NOMO-1 treated with dmso at 0.1 percent for 144 hours (cell line): ENCODE measurements around the gene BOD1.
A peak's percentile ranks its signal among the peaks of the same experiment; 100 is the strongest.

Experiments used
- DNase-seq: peaks from one replicate; lab custom pipeline; 2025; ENCODE audit not compliant: unreplicated experiment; lab: John Stamatoyannopoulos, UW

Gene BOD1

DNA sequence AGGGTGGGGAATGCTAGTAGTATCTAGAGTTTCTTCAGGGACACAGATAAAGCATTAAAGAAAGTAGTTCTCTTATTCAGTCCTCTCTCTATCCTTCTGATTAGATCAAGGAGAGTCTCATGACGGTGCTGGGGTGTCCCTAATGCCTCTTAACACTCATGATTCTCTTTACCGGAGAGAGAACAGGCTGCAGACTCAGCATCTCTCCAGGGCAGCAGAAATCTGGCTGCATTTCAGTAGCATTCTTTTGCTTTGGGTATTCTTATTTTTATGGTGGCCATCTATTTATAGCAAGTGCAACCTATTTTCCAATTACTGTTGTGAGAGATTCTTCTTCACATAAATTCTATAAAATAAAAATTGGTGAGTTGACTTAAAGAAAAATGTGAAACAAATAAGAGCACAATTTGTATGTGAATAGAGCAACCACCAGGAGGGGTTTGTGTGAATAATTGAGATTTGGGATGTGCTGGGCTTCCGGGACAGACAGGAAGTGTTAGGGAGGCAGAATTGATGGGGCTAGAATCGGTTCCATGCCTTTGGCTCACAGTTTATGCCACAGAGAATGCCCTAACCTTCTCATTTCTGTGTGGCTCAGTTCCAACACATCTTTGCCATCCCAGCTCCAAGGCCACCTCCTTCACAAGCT, 23.8 kb upstream of the BOD1 start:
- DNase-seq: no peak

DNA sequence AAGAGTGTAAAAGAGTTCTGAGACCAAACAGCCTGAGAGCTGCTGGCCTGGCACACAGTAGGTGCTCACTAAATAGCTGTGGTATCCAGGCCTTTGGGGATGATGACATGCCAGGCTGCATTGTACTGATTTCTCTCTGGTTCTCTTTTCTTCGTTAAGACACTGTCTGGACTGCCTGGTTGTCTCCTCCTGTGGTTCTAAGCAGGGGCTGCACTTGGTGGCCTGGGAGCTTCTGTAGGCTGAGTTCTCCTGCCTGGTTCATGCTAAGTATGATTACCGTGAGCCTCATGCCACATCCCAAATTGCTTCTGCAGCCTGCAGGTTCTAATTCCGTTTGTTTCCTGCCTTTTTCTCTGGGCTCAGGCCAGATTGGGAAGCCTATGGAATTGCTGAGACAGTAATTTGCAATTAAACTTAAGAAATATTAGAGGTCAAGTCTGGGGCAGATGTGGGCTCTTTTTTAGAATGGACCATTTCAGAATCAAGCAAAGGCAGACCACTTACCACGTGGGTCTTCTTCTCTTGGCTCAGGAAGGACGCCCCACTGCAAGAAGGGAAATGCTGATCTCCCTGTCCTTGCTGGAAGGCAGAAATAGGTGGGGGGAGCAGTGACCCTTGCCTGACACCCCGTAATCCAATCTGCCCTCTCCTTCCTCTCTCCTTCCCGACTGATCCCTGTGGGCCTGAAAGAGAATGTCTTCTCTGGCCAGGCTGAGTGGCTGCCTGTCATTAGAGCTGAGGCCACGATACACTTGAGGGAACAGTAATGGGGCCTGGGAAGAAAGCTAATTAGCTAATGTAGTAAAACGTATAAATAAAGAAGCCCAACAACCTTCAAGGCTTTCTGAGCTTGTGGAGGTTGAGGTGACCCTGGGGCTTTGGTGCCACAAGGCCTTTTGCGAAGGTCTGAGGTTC, 21.9 kb upstream of the BOD1 start:
- no peak for DNase-seq

DNA sequence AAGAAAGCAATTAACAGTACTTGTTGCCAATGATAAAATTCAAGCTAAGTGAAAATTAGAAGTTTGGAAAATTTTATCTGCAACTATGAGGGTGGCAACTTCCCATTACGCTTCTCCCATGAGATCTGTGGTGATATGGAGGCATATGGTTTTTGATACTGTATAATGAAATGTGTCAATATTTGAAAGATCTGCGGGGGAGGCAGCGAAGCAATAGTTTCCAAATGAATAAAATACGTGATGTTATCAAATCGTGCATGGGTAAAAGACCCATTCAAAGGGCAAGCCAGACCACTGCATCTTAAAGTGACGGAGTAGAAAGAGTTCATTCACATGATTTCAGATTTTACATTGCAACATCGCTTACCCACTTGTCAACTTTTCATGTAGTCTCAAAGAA, 20.9 kb upstream of the BOD1 start:
- DNase-seq: no peak

DNA sequence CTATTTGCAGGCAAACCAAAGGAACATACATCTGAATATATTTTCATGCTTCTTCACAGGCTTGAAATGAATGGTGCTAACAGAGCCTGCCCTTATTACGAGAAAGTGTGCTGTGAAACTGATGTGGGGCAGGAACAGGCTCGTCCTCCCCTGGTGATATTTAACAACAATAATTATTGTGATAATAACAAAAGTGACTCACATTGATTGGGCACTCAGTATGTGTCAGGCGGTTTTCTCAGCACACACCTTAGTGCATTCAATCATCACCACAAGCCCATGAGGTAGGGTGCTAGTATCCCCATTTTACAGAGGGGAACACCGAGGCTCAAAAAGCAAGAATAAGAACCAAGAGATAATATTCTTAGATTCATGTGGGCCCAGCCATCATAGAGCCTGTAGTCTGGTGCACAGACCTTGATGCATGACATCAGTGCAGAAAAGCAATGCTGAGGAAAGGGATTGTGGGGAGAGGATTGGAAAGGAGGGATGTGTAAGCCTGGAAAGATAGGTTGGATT, 18.1 kb upstream of the BOD1 start:
- DNase-seq: no peak

DNA sequence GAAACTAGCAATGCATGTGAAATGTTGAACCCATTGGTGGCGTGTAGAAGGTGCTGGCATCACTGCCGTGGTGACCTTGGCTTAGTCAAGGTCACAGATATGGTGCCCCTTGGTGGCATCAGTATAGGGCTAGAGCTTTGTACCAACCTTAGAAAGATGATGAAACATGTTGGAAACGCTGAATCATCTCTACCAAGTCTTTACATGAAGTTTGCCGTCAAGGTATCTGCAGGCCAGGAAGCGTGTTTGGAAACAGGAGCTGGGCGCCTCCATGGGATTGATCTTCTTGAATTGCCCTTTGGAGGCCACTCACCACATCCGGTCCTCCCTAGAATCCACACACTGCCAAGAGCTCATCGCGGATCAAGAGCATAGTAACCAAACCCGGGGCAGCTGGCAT, 16.9 kb upstream of the BOD1 start:
- no peak for DNase-seq

DNA sequence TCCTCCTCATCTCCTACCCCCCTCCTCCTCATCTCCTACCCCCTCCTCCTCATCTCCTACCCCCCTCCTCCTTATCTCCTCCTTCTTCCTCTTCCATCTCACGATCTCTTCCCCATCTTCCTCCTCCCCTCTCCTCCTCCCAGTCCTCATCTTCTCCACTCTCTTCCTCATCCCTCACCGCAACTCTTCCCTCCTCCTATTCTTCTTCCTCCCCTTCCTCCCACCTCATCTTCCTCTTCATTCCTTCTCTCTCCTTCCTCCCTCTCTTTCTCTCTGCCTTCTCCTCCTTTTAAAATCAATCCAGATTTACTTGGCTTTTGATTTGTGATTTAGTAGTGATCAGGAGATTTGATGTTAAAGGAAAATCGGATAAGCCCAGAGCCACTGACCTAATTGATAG, 15.0 kb upstream of the BOD1 start:
- no peak for DNase-seq

DNA sequence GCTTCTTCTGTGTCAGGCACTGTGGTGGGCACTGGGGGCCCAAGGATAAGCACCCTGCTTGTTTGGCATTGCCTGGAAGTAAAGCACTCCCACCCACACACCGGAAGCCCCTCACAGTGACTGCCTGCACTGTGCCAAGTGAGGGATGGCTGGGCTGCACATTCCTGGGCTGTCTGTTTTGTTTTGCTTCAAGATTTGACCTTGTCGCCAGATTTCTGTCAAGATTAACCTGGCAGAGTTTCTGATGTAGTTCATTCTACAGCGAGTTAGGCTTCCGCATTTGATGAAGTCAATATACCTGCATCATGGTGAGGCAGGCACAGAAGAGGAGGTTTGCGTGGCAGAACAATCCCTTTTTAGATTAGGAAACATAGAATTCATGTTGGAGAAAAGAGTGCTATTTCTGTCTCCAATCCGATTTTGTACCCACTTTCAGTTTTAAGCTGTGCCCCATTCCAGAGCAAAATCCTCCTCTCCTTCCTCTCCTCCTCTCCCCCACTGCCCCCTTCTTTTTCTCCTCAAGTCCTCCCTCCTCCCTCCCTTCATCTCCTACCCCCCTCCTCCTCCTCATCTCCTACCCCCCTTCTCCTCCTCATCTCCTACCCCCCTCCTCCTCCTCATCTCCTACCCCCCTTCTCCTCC, 14.4 kb upstream of the BOD1 start:
- no peak for DNase-seq

DNA sequence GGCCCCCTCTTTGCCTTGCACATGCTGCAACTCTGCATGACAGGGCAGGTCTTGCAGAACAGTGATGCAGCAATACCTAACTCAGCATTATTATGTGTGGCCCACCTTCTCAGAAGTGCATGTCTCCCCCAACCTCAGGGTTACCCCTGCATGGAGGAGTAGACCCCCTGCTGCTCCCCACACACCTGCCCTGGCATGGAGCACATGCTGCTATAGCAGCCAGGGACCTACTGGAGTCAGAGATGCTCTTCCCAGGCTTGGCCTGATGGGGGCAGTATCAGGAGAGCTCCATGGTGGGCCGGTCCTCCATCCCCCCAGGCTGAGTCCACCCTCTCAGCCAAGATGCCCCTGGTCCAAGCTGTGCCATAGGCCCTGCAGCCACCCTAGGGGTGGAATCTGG, 13.2 kb upstream of the BOD1 start:
- DNase-seq: no peak

DNA sequence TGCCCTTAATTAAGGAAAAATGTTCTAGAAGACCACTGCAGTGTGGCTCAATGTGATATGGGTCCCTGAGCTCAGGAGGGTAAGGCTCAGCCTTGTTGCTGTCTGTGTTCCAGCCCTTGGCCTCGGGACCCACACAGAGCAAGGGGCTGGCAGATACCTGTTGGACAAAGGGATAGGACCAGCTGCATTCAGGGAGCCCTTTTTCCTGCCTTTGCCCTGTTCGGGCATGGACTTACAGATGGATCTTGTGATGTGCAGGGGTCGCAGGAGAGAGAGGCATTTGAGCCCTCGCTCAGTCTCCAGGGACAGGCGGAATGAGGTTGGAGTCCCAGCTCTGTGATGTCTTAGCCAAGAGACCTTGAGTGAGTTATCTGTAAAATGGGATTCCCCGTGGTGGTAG, 12.1 kb upstream of the BOD1 start:
- DNase-seq: no peak

DNA sequence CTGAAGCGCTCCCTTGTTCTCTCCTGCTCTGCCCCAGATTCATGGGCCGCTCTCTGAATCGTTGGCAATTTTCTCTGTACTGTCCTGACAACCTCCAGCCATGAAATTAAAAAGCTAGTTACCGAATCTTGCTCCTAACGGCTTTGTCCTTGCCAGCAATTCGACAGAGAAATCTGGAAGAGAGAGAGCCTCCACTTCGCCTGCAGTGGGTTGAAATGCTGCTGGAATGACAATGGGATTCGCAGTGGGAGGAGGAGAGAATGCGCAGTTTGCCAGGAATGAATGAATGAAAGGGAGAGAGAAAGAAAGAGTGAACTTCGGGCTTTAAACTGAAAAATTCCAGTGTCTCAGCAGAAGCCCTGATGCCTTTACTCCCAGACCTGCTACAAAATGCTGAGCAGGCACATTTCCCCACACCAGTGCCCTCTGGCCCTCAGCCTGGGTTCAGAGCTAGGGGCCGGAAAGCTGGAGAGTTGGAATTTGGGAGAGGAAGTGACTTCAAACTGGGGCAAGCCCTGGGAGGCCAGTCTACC, 11.5 kb upstream of the BOD1 start:
- no peak for DNase-seq

DNA sequence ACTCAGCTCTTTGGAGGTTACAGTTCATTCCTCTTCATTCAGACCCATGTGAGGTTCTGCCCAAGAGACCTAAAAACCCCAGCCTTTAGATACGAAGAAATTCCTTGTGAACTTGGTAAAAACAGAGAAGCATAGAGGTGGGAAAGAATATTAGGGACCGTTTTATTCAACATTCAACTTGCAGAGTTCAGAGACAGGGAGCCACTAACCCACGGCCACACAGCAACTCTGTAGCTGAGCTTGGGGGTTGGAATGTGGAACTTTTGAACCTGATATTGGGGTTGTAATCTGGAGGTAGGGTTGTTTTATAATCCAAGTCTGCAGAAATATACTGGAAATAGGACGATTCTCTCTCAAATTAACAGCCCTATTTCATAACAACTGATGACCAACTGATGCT, 10.8 kb upstream of the BOD1 start:
- no peak for DNase-seq

DNA sequence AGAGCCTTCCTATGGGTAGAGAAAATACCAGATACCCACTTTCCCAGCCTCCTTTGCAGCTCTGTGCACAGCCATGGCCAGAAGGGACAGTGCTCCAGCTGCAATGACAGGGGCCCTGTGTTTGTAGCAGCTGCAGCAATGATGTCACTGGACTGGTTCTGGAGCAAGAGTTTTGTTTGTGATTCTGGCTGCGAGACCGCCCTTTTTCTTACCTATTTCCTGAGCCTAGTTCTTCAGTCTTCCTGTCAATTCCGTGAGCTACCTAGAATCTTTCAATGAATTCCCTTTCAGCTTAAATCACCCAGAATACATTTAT, 10.0 kb upstream of the BOD1 start:
- no peak for DNase-seq

DNA sequence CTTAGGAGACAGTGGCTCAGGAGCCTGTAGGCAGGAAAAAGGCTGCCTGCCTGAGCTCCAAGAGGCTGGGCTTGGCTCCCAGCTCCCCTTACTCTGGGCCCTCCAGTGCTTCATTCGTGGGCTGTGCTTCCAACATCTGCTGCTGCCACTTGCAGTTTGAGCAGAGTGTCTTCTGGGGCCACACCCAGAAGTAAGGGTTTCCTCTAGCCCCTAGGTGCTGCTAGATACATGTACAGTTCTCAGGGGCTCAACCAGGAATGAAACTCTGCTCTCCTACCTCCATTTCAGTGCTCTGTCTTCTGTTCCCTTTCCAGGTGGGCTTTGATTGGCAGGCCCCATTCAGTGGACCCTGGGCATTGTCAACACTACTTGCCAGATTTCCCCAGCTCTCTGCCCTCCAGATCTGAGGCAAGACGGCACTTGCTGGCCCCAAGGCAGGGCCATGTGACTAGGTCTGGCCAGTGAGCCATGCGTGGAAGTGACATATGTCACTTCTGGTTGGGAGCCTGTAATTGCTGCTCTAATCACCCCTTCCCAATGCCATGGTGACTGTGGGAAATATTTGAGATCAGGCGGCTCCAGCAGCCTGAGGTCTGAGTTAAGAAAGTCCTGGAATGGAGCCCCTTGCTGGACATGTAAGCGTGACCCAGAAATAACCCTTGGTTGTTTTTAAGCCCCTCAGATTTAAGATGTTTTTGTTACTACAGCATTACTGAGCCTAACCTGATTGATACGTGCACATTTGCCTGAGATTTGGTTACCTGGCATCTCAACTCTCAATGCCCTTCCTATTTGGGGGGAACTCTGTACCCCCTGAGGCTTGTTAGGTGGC, 9.4 kb upstream of the BOD1 start:
- no peak for DNase-seq

DNA sequence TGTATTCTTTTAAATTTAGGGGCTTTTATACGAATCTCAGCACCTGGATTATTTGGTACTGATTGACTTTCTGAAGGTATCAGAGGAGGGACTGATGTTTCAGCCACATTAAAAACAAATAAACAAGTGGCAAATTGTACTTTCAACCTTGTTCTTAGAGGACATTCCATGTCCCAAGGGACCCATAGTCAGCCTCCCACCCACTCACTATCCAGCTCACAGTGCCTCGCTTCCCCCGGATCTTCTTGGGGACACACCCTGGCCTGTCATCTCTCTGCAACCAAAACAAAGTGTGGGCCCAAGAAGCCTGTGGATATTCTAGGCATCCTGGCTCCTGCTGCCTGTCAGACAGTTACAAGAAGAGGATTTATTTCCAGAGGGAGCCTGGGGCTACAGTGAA, 8.8 kb upstream of the BOD1 start:
- DNase-seq: no peak

DNA sequence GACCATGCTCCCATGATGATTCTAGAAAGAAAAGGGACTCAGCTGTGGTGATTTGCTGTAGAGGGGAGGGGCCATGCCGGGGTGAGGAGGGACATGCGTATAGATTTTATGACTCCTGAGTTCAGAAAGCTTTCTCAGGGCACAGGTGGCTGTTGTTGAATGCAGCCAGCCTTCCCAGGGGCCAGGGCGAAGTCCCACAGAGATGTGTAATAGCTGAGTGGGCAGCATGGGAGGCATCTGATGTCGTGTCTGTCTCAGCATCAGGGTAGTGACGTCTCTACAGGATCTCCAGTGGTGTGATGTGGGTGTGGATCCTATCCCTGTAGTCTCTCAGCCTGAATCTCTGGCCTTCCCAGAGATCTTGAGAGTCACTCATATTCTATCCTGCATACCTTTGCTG, 7.8 kb upstream of the BOD1 start:
- DNase-seq: no peak

DNA sequence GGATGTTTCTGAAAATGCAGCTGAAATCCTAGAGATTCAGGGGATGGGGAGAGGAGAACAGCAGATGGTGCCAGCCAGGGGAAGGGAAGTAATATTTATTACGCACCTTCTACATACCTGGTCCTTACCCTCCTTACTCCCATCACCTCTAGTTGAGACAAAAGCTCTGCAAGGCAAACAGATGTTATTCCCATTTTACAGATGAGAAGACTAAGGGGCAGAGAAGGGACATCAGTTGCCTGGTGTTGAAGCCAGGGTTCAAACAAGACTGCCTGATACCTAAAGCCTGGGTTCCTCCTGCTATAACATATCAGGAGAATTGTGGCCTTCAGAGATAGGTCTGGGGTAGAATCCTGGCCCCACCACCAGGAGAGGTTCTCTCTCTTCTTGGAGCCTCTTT, 7.3 kb upstream of the BOD1 start:
- no peak for DNase-seq

DNA sequence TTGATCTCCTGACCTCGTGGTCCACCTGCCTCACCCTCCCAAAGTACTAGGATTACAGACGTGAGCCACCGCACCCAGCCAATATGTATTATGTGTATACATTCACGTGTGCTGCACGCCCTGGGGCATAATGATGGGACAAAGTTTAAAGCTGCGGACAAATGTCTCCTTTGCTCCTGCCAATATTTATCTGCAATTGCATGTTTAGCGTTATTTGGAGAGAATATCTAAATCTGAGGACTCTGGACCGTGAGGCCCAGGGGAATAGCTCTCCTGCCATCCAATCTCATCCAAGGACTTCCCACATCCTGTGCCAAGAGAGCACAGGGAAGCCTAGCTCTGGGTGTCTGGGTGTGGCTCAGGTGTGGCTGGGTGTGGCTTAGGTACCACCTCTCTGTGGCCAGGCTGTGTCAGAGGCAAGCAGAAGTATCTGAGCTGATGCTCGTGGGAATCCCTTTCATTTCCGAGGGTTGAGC, 6.9 kb upstream of the BOD1 start:
- no peak for DNase-seq

DNA sequence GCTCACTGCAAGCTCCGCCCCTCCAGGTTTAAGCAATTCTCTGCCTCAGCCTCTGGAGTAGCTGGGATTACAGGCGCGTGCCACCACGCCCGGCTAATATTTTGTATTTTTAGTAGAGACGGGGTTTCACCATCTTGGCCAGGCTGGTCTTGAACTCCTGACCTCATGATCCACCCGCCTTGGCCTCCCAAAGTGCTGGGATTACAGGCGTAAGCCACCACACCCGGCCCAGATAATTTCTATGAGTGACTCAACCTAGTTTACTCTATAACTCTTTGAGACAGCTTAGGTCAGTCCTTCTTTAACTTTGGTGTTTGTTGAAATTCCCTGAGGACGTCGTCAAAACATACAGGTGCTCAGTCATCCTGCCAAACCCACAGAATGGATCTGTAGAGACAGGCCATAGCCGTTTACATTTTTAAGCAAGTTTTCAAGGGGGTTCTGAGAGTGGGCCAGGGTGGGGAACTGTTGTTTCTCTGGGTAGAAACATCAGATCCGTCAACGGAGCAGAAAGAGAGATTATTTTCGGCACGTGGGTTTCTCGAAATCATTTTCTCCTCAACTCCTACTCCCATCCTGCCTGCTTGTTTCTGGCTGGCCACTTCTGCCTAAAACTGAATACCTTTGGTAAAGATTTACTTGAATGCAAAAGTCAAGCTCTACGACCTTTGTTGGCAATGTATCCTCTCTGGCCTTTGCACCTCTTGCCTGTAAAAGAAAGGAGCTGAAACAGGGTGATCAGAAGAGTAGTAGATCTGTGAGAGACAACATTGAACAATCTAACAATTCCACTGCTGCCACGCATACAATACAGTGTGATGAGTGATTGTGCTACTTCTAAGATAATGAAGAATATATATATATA, 6.0 kb upstream of the BOD1 start:
- DNase-seq: no peak

DNA sequence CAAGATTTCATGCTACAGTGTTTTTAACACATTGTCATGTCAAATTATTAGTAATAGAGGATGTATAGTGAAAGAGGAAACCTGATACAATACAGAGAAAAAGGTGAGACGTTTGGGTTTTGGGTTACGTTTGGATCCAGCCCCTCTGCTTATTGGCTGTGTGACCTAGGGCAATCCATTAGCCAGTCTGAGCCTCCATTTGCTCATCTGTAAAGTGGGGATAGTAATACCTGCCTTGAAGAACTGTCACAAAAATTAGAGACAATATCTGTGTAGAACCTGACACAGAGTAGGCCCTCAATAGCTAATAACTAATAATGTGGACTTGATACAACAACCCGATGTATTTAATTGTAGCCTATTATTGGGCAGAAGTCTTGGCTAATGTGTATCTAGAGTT, 4.3 kb upstream of the BOD1 start:
- no peak for DNase-seq

DNA sequence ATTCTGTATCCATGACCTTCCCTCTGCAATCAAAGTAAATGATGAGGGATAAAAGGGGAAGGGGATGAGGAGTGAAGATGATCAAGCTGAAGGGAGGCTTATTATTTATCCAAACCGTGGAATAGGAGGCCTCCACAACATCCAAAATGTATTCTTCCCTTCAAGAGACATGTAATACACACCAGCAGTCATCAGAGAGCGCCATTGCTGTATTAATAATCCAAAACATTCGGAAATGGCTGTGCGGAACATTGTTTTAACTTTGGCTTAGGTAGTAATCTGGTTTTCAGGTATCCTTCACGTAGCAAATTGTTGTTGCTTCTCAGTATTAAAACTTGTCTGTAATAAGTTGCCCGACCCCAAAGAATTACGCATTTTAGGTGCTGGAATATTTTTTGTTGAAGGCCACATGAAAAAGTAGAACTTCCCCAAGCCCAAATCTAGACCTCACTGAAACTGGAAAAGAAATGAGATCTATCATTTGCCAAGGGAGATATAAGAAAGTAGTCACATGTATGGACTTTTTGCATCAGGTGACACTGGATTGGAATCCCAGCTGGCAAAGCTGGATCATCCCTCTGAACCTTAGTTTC, 2.6 kb upstream of the BOD1 start:
- DNase-seq: peak; percentile 7
